Fibroblast of skin of right quadriceps (primary cell): Measurements from ENCODE around the gene GNAI3.

Experiments used
- DNase-seq: peaks from one replicate; pipeline ENCODE4 v3.0.0-alpha.2; 2013

GNAI3 gene

GRCh38 chr1:109625601-109626560 lies 77.5 kb downstream of the GNAI3 start:
- no peak for DNase-seq

- DNase-seq = no peak
Observed at GRCh38 chr1:109626682-109627408, 78.4 kb downstream of the GNAI3 start.

- DNase-seq = no peak
Observed at GRCh38 chr1:109627692-109628399, 79.4 kb downstream of the GNAI3 start.

- peak; percentile 53 for DNase-seq
Observed at GRCh38 chr1:109628540-109629321, 80.3 kb downstream of the GNAI3 start.

GRCh38 chr1:109629372-109630030 lies 81.1 kb downstream of the GNAI3 start:
- DNase-seq = no peak

GRCh38 chr1:109630081-109630897 lies 81.9 kb downstream of the GNAI3 start:
- DNase-seq = no peak

GRCh38 chr1:109630898-109631512 lies 82.6 kb downstream of the GNAI3 start:
- DNase-seq = no peak

- no peak for DNase-seq
Observed at GRCh38 chr1:109631513-109632505, 83.4 kb downstream of the GNAI3 start.

- no peak for DNase-seq
Observed at GRCh38 chr1:109632671-109633346, 84.4 kb downstream of the GNAI3 start.

GRCh38 chr1:109634292-109634691 lies 85.9 kb downstream of the GNAI3 start:
- DNase-seq = no peak

GRCh38 chr1:109634771-109635750 lies 86.6 kb downstream of the GNAI3 start:
- no peak for DNase-seq

- DNase-seq = no peak
Observed at GRCh38 chr1:109635862-109636200, 87.4 kb downstream of the GNAI3 start.

GRCh38 chr1:109636201-109636952 lies 88.0 kb downstream of the GNAI3 start:
- peak; percentile 68 for DNase-seq

- DNase-seq = no peak
Observed at GRCh38 chr1:109637446-109637845, 89.0 kb downstream of the GNAI3 start.

GRCh38 chr1:109639063-109639840 lies 90.8 kb downstream of the GNAI3 start:
- no peak for DNase-seq

GRCh38 chr1:109639841-109640184 lies 91.4 kb downstream of the GNAI3 start:
- DNase-seq = no peak
